PFSK-1 (cell line): ENCODE results near the gene SLAMF7.

ENCODE experiments used
- SIN3A ChIP-seq: IDR thresholded peaks from 2 replicates; pipeline ENCODE4 v1.6.1; 2012; ENCODE audit warnings: mild to moderate bottlenecking, low read length, moderate library complexity, borderline replicate concordance; ENCODE audit not compliant: insufficient read depth
- TAF1 ChIP-seq: IDR thresholded peaks from 2 replicates; pipeline ENCODE4 v1.6.1; 2012; ENCODE audit warnings: low read length, control low read depth, borderline replicate concordance; ENCODE audit not compliant: insufficient read depth

- TF ChIP-seq SIN3A (no peak), TAF1 (no peak)
Observed at GRCh38 chr1:160752406-160752805, 13.4 kb downstream of the SLAMF7 start.
